ENCODE measurements around the gene ALDH6A1.
"Not testable (repeated sequence)": the region's sequence is repeated elsewhere in the genome, so short reads cannot be mapped to it uniquely, and the experiment has no call there.

ALDH6A1 gene

DNA sequence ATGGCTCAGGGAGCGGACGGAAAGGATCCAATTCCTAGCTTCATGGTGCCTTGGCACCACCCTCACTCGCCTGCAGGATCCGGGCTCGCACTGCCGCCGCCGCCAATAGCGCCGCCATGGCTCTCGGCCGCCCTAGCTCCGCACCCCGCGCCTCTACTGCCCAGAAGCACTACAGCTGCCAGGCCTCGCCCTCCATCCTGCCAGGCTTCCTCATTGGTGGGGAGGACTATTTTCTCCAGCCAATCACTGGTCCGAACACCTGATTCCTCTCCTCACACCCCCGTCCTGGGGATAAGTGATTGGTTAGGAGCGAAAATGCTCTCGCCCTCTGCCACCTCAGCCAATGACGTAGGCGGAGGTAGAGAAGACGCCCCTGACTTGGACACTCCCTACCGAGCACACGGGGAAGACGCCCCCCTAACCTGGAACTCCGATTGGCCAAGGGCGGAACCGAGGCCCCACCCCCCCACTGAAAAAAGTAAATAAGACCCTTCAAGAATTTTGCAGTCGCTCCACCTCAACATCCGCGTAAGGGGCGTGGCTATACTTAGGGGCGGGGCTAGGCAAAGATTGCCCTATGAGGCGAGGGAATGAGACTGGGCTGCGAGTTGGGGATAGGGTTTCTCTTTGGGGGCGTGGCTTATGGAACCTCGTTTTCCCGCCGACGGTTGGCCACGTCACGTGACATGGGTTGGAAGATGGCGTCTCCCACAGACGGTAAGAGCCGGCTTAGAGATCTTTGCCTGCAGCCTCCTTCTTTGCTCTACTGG lies at the start of gene ALDH6A1, which contains the start of gene LIN52:
Gene ALDH6A1, minus strand, starts transcription at position 177 of the 770 bp plus-strand sequence. Its CDS starts 59 bp downstream, at position 118.
Gene LIN52, plus strand, starts transcription at position 680 of the 770 bp plus-strand sequence. Its CDS starts 19 bp downstream, at position 699.
- DNase-seq (ENCODE audit: low spot score) = peak; percentile 100
- H3K27ac ChIP-seq = peak within 1 kb of the TSS; percentile 77
- TF ChIP-seq, protein P1, sequence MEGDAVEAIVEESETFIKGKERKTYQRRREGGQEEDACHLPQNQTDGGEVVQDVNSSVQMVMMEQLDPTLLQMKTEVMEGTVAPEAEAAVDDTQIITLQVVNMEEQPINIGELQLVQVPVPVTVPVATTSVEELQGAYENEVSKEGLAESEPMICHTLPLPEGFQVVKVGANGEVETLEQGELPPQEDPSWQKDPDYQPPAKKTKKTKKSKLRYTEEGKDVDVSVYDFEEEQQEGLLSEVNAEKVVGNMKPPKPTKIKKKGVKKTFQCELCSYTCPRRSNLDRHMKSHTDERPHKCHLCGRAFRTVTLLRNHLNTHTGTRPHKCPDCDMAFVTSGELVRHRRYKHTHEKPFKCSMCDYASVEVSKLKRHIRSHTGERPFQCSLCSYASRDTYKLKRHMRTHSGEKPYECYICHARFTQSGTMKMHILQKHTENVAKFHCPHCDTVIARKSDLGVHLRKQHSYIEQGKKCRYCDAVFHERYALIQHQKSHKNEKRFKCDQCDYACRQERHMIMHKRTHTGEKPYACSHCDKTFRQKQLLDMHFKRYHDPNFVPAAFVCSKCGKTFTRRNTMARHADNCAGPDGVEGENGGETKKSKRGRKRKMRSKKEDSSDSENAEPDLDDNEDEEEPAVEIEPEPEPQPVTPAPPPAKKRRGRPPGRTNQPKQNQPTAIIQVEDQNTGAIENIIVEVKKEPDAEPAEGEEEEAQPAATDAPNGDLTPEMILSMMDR (conservative IDR thresholded peaks at IDR 0.05; ENCODE audit: low read depth) = no peak
- ChIA-PET CTCF (interaction anchor here (1.1 kb wide), 1 partner anchor 27 kb away, joined by 6 read pairs; no protein-coding TSS in a partner anchor), POLR2A (ENCODE audit: low non-redundant PET) (no interaction called here)

DNA sequence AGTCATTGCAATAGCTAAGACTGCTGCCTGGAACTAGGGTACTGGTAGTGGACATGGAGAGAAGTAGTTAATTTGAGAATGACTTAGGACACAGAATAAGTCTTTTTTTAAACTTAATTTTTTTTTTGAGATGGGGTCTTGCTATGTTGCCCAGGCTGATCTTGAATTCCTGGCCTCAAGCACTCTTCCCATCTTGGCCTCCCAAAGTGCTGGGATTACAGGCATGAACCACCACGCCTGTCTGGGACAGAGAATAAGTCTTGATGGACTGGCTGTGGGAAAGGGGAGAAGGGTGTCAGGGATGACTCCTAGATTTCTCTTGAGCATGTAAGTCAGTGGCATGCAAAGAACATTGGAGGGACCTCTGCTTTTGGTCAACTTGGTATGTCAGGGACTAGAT lies 43.4 kb upstream of the ALDH6A1 start:
- CTCF ChIA-PET = no interaction called here
- no peak for DNase-seq (ENCODE audit: low spot score)
- TF ChIP-seq, protein P1 (conservative IDR thresholded peaks at IDR 0.05; ENCODE audit: low read depth) = no peak
- H3K27ac ChIP-seq = no peak overlapping the region
- POLR2A ChIA-PET (ENCODE audit: low non-redundant PET) = no interaction called here

DNA sequence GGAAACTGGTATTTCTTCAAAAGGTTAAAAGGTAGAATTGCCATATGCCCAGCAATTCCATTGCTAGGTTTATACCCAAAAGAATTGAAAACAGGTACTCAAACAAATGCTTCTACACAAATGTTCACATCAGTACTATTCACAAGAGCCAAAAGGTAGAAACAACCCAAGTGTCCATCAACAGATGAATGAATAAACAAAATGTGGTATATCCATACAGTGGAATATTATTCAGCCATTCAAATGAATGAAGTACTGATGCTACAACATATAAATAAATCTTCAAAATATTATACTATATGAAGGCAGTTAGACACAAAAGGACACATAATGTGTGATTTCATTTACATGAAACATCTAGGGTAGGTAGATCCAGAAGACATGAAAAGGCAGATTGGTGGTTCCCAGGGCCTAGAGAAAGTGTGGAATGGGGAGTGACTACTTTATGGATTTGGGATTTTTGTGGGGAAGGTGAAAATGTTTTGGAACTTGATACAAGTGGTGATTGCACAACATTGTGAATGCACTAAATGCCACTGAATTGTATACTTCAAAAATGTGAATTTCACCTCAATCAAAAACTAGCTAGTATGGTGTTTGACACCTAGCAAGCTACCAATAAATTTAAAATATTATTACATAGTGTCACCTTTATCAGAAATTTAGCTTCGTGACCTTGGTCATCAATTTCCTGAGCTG lies 42.2 kb upstream of the ALDH6A1 start:
- no peak for DNase-seq (ENCODE audit: low spot score)
- POLR2A ChIA-PET (ENCODE audit: low non-redundant PET) = no interaction called here
- CTCF ChIA-PET = no interaction called here
- TF ChIP-seq, protein P1 (conservative IDR thresholded peaks at IDR 0.05; ENCODE audit: low read depth) = no peak
- H3K27ac ChIP-seq = no peak overlapping the region

DNA sequence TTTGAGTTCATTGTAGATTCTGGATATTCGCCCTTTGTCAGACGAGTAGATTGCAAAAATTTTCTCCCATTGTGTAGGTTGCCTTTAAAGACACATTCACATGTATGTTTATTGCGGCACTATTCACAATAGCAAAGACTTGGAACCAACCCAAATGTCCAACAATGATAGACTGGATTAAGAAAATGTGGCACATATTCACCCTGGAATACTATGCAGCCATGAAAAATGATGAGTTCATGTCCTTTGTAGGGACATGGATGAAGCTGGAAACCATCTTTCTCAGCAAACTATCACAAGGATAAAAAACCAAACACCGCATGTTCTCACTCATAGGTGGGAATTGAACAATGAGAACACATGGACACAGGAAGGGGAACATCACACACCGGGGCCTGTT lies 41.2 kb upstream of the ALDH6A1 start:
- POLR2A ChIA-PET (ENCODE audit: low non-redundant PET); DNase-seq (ENCODE audit: low spot score); H3K27ac ChIP-seq; CTCF ChIA-PET: not testable (repeated sequence)

DNA sequence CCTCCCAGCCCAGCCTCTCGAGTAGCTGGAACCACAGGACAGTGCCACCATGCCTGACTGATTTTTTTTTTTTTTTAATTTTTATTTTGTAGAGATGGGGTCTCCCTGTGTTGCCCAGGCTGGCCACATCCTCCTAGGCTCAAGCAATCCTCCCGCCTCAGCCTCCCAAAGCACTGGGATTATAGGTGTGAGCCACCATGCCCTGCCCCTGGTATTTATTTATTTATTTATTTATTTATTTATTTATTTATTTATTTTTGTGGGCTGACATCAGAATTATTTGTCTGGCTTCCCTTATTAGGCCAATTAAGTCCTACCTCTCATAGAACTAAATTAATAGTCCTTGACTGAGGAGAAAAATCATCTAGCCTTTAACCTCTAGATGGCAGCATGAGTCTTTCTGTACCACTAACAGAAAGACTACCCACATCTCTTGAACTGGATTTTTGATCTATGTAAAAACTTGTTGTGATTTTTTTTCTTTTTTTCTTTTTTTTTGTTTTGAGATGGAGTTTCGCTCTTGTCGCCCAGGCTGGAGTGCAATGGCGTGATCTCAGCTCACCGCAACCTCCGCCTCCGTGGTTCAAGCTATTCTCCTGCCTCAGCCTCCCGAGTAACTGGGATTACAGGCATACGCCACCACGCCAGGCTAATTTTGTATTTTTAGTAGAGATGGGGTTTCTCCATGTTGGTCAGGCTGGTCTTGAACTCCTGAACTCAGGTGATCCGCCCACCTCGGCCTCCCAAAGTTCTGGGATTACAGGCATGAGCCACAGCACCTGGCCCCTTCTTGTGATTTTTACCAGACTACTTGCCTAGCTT lies 27.4 kb upstream of the ALDH6A1 start:
- H3K27ac ChIP-seq; POLR2A ChIA-PET (ENCODE audit: low non-redundant PET): not testable (repeated sequence)
- TF ChIP-seq, protein P1 (conservative IDR thresholded peaks at IDR 0.05; ENCODE audit: low read depth) = peak; percentile 53; the same call in 1 of the 2 replicates
- CTCF ChIA-PET = interaction anchor here (0.6 to 2.2 kb wide), 15 partner anchors 26 to 738 kb away, joined by 3 to 7 read pairs (median 4); no protein-coding TSS in a partner anchor
- DNase-seq (ENCODE audit: low spot score) = peak; percentile 54

DNA sequence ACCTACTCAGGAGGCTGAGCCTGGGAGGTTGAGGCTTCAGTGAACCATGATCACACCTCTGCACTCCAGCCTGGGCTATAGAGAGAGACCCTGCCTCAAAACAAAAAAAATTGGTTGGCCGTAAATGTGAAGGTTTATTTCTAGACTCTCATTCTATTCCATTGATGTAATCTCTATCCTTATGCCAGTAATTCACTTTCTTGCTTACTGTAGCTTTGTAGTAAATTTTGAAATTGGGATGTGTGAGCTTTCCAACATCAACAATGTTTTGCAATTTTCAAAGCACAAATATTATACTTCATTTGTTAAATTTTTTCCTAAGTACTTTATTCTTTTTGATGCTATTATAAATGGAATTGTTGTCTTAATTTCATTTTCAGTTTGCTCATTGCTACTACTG lies 25.1 kb upstream of the ALDH6A1 start:
- H3K27ac ChIP-seq = no peak overlapping the region
- no peak for DNase-seq (ENCODE audit: low spot score)
- CTCF ChIA-PET = interaction anchor here (0.5 kb wide), 1 partner anchor 139 kb away, joined by 3 read pairs; no protein-coding TSS in a partner anchor
- POLR2A ChIA-PET (ENCODE audit: low non-redundant PET) = no interaction called here
- TF ChIP-seq, protein P1 (conservative IDR thresholded peaks at IDR 0.05; ENCODE audit: low read depth) = no peak

Measured in RWPE1 (cell line).